H9 (cell line): ENCODE data around the gene SGTA. TPM values are rescaled to one million over a fixed set of nuclear protein-coding genes. Genes with fewer than 3 reads are reported as not detected.

Experiments
- DNase-seq: peaks from one replicate; pipeline ENCODE4 v3.0.0-alpha.2; 2017
- H2AFZ ChIP-seq: one replicate; pipeline ENCODE4 v1.6.1; 2013; ENCODE audit warnings: mild to moderate bottlenecking, low read length, control low read depth, moderate library complexity
- H2AK5ac ChIP-seq: 2 replicates; pipeline ENCODE4 v1.6.1; 2013; ENCODE audit warnings: low read length, control low read depth, mixed read lengths; ENCODE audit not compliant: insufficient read length
- H2BK120ac ChIP-seq: one replicate; pipeline ENCODE4 v1.6.1; 2013; ENCODE audit warnings: low read depth, mild to moderate bottlenecking, low read length, control low read depth, inconsistent platforms; ENCODE audit not compliant: poor library complexity, severe bottlenecking
- H2BK12ac ChIP-seq: 2 replicates; pipeline ENCODE4 v1.6.1; 2013; ENCODE audit warnings: low read length, control low read depth, mixed read lengths, low read depth; ENCODE audit not compliant: insufficient read length
- H2BK15ac ChIP-seq: 2 replicates; pipeline ENCODE4 v1.6.1; 2013; ENCODE audit warnings: low read depth, low read length, control low read depth
- H2BK20ac ChIP-seq: one replicate; pipeline ENCODE4 v1.6.1; 2013; ENCODE audit warnings: low read depth, mild to moderate bottlenecking, low read length, control low read depth, inconsistent platforms; ENCODE audit not compliant: poor library complexity, severe bottlenecking
- H2BK5ac ChIP-seq: 2 replicates; pipeline ENCODE4 v1.6.1; 2013; ENCODE audit warnings: low read length, control low read depth, mixed read lengths; ENCODE audit not compliant: insufficient read length
- H3K14ac ChIP-seq: 2 replicates; pipeline ENCODE4 v1.6.1; 2013; ENCODE audit warnings: low read length, control low read depth; ENCODE audit not compliant: insufficient read depth
- H3K18ac ChIP-seq: 2 replicates; pipeline ENCODE4 v1.6.1; 2013; ENCODE audit warnings: low read depth, mild to moderate bottlenecking, mixed read lengths, low read length, control low read depth; ENCODE audit not compliant: insufficient read length
- H3K23ac ChIP-seq: 2 replicates; pipeline ENCODE4 v1.6.1; 2013; ENCODE audit warnings: low read length, control low read depth, mixed read lengths, low read depth; ENCODE audit not compliant: insufficient read length
- H3K23me2 ChIP-seq: 2 replicates; pipeline ENCODE4 v1.6.1; 2013; ENCODE audit warnings: low read depth, mild to moderate bottlenecking, mixed read lengths, low read length, control low read depth; ENCODE audit not compliant: insufficient read length, poor library complexity, severe bottlenecking
- H3K27ac ChIP-seq: 2 replicates; pipeline ENCODE4 v1.5.1; 2013; ENCODE audit warnings: low read length, control low read depth, mixed read lengths, low read depth; ENCODE audit not compliant: insufficient read length
- H3K27me3 ChIP-seq: 2 replicates; pipeline ENCODE4 v1.6.1; 2013; ENCODE audit warnings: low read length, control low read depth, inconsistent platforms; ENCODE audit not compliant: insufficient read depth
- H3K4ac ChIP-seq: 2 replicates; pipeline ENCODE4 v1.6.1; 2013; ENCODE audit warnings: low read depth, mild to moderate bottlenecking, control low read depth, inconsistent platforms, low read length, moderate library complexity
- H3K4me1 ChIP-seq: 2 replicates; pipeline ENCODE4 v1.6.1; 2013; ENCODE audit warnings: low read length, control low read depth, inconsistent platforms; ENCODE audit not compliant: insufficient read depth
- H3K4me2 ChIP-seq: 2 replicates; pipeline ENCODE4 v1.6.1; 2013; ENCODE audit warnings: low read length, control low read depth, mixed read lengths; ENCODE audit not compliant: insufficient read length, insufficient read depth
- H3K56ac ChIP-seq: 2 replicates; pipeline ENCODE4 v1.6.1; 2013; ENCODE audit warnings: low read depth, mild to moderate bottlenecking, mixed read lengths, low read length, control low read depth; ENCODE audit not compliant: insufficient read length
- H3K79me1 ChIP-seq: 2 replicates; pipeline ENCODE4 v1.6.1; 2013; ENCODE audit warnings: low read depth, mild to moderate bottlenecking, moderate library complexity, low read length, control low read depth, inconsistent platforms; ENCODE audit not compliant: insufficient read depth, poor library complexity, severe bottlenecking
- H3K79me2 ChIP-seq: 2 replicates; pipeline ENCODE4 v1.6.1; 2013; ENCODE audit warnings: low read length, control low read depth, inconsistent platforms; ENCODE audit not compliant: insufficient read depth
- H3K9ac ChIP-seq: 2 replicates; pipeline ENCODE4 v1.6.1; 2013; ENCODE audit warnings: low read length, control low read depth, mixed read lengths; ENCODE audit not compliant: insufficient read length; ENCODE audit errors: extremely low read depth
- H3K9me3 ChIP-seq: one replicate; pipeline ENCODE4 v1.6.1; 2013; ENCODE audit warnings: low read depth, low read length, inconsistent platforms; ENCODE audit not compliant: control insufficient read depth
- H3T11ph ChIP-seq: one replicate; pipeline ENCODE4 v1.6.1; 2013; ENCODE audit warnings: mild to moderate bottlenecking, low read length, control low read depth, inconsistent platforms
- H4K20me1 ChIP-seq: one replicate; pipeline ENCODE4 v1.6.1; 2013; ENCODE audit not compliant: control insufficient read depth, insufficient read length, insufficient read depth
- H4K5ac ChIP-seq: 2 replicates; pipeline ENCODE4 v1.6.1; 2013; ENCODE audit warnings: low read depth, mild to moderate bottlenecking, mixed read lengths, low read length, control low read depth; ENCODE audit not compliant: insufficient read length
- H4K8ac ChIP-seq: replicated peaks from 2 replicates; pipeline ENCODE4 v1.6.1; 2013; ENCODE audit warnings: low read length, control low read depth, mixed read lengths, low read depth; ENCODE audit not compliant: insufficient read length
- H4K91ac ChIP-seq: 2 replicates; pipeline ENCODE4 v1.6.1; 2013; ENCODE audit warnings: low read depth, mild to moderate bottlenecking, moderate library complexity, mixed read lengths, low read length, control low read depth; ENCODE audit not compliant: insufficient read length
- H3K27ac Mint-ChIP-seq, 3 experiments: 2 replicates in 2 of 3; 3 replicates in 1 of 3; pipeline ENCODE4 v1.8.0; 2020 to 2021; ENCODE audit warnings: mixed read lengths in 3 of 3, mild to moderate bottlenecking in 1 of 3, moderate library complexity in 1 of 3
- H3K27me3 Mint-ChIP-seq: 2 replicates; pipeline ENCODE4 v1.8.0; 2021; ENCODE audit warnings: low read depth, mild to moderate bottlenecking, moderate library complexity, mixed read lengths
- H3K36me3 Mint-ChIP-seq, 3 experiments: 2 replicates in 2 of 3; 3 replicates in 1 of 3; pipeline ENCODE4 v1.8.0; 2020 to 2021; ENCODE audit warnings: low read depth in 3 of 3, mixed read lengths in 3 of 3; ENCODE audit not compliant: insufficient read depth in 1 of 3
- H3K4me1 Mint-ChIP-seq, 2 experiments: 2 replicates each; pipeline ENCODE4 v1.8.0; 2020; ENCODE audit warnings: mixed read lengths in 2 of 2
- H3K4me3 Mint-ChIP-seq, 2 experiments: 2 replicates in 1 of 2; 3 replicates in 1 of 2; pipeline ENCODE4 v1.8.0; 2020 to 2021; ENCODE audit warnings: mild to moderate bottlenecking in 2 of 2, mixed read lengths in 2 of 2, moderate library complexity in 1 of 2
- H3K9me3 Mint-ChIP-seq, 2 experiments: 2 replicates in 1 of 2; 3 replicates in 1 of 2; pipeline ENCODE4 v1.8.0; 2020; ENCODE audit warnings: mild to moderate bottlenecking in 2 of 2, mixed read lengths in 2 of 2, moderate library complexity in 1 of 2
- CTCF ChIP-seq: fragments of 200-600 bp; sonication (generic); conservative IDR thresholded peaks from 3 replicates; pipeline ENCODE4 v1.8.0; 2021; ENCODE audit warnings: antibody characterized with exemption, mild to moderate bottlenecking
- WGBS: extraction: QIAGEN DNeasy Blood & Tissue Kit; methylation state at CpG from one replicate; pipeline ENCODE4 v1.1.7; 2013; ENCODE audit warnings: missing lambda C conversion rate, low lambda C conversion rate, mixed read lengths; ENCODE audit not compliant: insufficient read length; ENCODE audit errors: extremely low coverage; 5-methylcytosine and 5-hydroxymethylcytosine counted together
- total RNA-seq: library from RNA; stranded (reverse); gene quantifications from 2 replicates; pipeline ENCODE4 v1.2.1, GENCODE V29; 2021

Gene SGTA
- total RNA-seq, 1 experiment from 2014 or later: 102 TPM

- Histone ChIP-seq H3K9me3 (no peaks in the 10 kb centered on the region), H3K14ac (no peak overlapping the region), H4K8ac (no peak overlapping the region), H2AFZ (no peak overlapping the region), H3K4me1 (no peaks in the 10 kb centered on the region), H3K27me3 (no peaks in the 10 kb centered on the region), H3T11ph (no peak overlapping the region), H2BK12ac (no peak overlapping the region), H3K9ac (no peak overlapping the region), H4K5ac (no peak overlapping the region), H2BK5ac (no peak overlapping the region), H2AK5ac (no peak overlapping the region), H2BK20ac (no peak overlapping the region), H3K56ac (no peak overlapping the region), H3K18ac (no peak overlapping the region), H3K27ac (no peak overlapping the region), H3K79me2 (peaks cover 17% of the 10 kb centered on the region; the same call in 1 of the 2 replicates), H3K4me2 (no peak overlapping the region), H3K79me1 (peaks cover 6% of the 10 kb centered on the region), H3K4ac (no peak overlapping the region), H2BK15ac (no peak overlapping the region), H4K20me1 (no peaks in the 10 kb centered on the region), H3K23me2 (no peaks in the 10 kb centered on the region), H4K91ac (no peak overlapping the region), H2BK120ac (no peak overlapping the region), H3K23ac (no peak overlapping the region)
- no peak for TF ChIP-seq CTCF
- DNase-seq: no peak
- Mint-ChIP-seq H3K27me3 (no peaks in the 10 kb centered on the region), H3K4me3 (no peak overlapping the region), H3K4me1 (no peaks in the 10 kb centered on the region), H3K9me3 (no peaks in the 10 kb centered on the region), H3K27ac (no peak overlapping the region), H3K36me3 (peaks cover 12 to 51% (median 46%) of the 10 kb centered on the region in 3 experiments; a peak in 6 of 7 replicates)
- WGBS: no CpG with 5 or more reads among the region's 35 CpGs
These were observed 16.3 kb downstream of the SGTA start for GRCh38 chr19:2766594-2767372.
